IPS-18a (cell line): Measurements from ENCODE around the gene STARD3.
A peak's percentile ranks its signal among the peaks of the same experiment; 100 is the strongest.

Experiments
- H3K27ac ChIP-seq: one replicate; pipeline ENCODE4 v1.5.1; 2013; ENCODE audit warnings: low read length
- H3K27me3 ChIP-seq: one replicate; pipeline ENCODE4 v1.6.1; 2013; ENCODE audit warnings: mild to moderate bottlenecking, low read length; ENCODE audit not compliant: control insufficient read depth, insufficient read depth
- H3K36me3 ChIP-seq: one replicate; pipeline ENCODE4 v1.6.1; 2013; ENCODE audit warnings: low read depth, low read length; ENCODE audit not compliant: control insufficient read depth
- H3K4me1 ChIP-seq: one replicate; pipeline ENCODE4 v1.6.1; 2013; ENCODE audit warnings: low read depth, low read length; ENCODE audit not compliant: control insufficient read depth
- H3K4me3 ChIP-seq: one replicate; pipeline ENCODE4 v1.5.1; 2013; ENCODE audit warnings: low read length
- H3K9ac ChIP-seq: one replicate; pipeline ENCODE4 v1.6.1; 2013; ENCODE audit warnings: mild to moderate bottlenecking, low read length, moderate library complexity
- H3K9me3 ChIP-seq: one replicate; pipeline ENCODE4 v1.6.1; 2013; ENCODE audit warnings: low read depth, low read length; ENCODE audit not compliant: control insufficient read depth

STARD3 gene

DNA sequence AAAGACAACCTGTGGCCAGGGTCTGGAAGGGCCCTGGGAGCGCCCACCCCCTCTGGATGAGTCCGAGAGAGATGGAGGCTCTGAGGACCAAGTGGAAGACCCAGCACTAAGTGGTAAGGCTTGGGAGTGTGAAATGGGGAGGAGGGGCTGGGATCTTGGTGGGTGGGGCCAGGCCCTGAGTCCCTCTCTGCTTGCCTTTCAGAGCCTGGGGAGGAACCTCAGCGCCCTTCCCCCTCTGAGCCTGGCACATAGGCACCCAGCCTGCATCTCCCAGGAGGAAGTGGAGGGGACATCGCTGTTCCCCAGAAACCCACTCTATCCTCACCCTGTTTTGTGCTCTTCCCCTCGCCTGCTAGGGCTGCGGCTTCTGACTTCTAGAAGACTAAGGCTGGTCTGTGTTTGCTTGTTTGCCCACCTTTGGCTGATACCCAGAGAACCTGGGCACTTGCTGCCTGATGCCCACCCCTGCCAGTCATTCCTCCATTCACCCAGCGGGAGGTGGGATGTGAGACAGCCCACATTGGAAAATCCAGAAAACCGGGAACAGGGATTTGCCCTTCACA, 1.2 kb upstream of the STARD3 start:
- H3K27me3 ChIP-seq: no peaks in the 10 kb centered on the region
- H3K4me1 ChIP-seq: peaks cover 42% of the 10 kb centered on the region
- no peak overlapping the region for H3K27ac ChIP-seq
- no peaks in the 10 kb centered on the region for H3K9me3 ChIP-seq
- H3K4me3 ChIP-seq: no peak overlapping the region
- no peak overlapping the region for H3K9ac ChIP-seq
- H3K36me3 ChIP-seq: no peaks in the 10 kb centered on the region

- H3K27me3 ChIP-seq: no peaks in the 10 kb centered on the region
- H3K36me3 ChIP-seq: no peaks in the 10 kb centered on the region
- peak overlapping the region; percentile 23 for H3K9ac ChIP-seq
- peaks cover 35% of the 10 kb centered on the region for H3K4me1 ChIP-seq
- peak overlapping the region; percentile 85 for H3K4me3 ChIP-seq
- H3K9me3 ChIP-seq: no peaks in the 10 kb centered on the region
- no peak overlapping the region for H3K27ac ChIP-seq
Observed at GRCh38 chr17:39636587-39636926, 387 bp upstream of the STARD3 start.

GRCh38 chr17:39638317-39638716, 1.4 kb downstream of the STARD3 start:
- Histone ChIP-seq H3K36me3 (no peaks in the 10 kb centered on the region), H3K27ac (no peak overlapping the region), H3K27me3 (no peaks in the 10 kb centered on the region), H3K4me3 (peak overlapping the region; percentile 85), H3K9me3 (no peaks in the 10 kb centered on the region), H3K4me1 (peaks cover 26% of the 10 kb centered on the region), H3K9ac (no peak overlapping the region)

GRCh38 chr17:39639043-39639442, 2.1 kb downstream of the STARD3 start:
- Histone ChIP-seq H3K9ac (no peak overlapping the region), H3K9me3 (no peaks in the 10 kb centered on the region), H3K27me3 (no peaks in the 10 kb centered on the region), H3K4me1 (peaks cover 26% of the 10 kb centered on the region), H3K4me3 (no peak overlapping the region), H3K27ac (no peak overlapping the region), H3K36me3 (no peaks in the 10 kb centered on the region)

DNA sequence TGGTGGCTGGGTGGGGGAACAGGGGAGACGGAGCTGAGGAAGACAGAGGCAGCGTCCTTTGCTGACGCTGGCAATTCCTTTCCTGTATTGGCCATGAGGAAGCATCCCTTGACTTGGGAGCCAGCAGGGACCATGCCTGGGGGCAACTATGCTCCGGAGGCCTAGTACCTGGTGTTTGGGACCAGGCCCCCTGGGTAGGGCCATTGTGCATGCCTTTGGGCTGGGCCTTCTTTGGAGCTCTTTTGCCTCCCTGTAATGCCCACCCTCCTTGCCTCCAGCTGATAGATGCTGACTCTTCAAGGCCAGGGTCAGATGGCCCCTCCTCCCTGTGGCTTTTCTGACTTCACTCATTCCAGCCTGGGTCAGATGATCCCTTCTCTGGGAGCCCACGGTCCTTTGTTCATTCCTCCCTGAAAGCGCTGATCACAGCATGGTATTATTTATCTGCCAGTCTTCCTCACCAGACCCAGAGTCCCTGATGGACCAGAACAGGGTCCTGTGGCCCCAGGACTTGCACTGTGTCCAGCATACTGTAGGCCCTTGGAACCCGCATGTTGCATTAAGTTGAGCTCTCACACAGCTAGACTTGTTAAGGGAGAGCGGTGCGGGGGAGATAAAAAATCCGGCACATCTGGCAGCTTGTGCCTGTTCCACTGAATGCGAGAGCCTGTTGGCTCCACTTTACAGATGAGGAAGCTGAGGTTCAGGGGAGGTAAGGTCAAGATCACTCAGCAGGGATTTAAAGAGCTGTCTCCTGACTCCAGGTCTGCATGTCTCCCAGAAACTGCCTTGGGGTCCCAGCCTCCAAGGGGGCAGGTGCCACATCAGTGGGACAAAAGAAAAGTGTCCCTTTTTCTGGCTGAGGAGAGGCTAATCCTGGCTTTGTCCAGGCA, 2.9 kb downstream of the STARD3 start:
- H3K4me3 ChIP-seq: no peak overlapping the region
- no peaks in the 10 kb centered on the region for H3K27me3 ChIP-seq
- no peaks in the 10 kb centered on the region for H3K9me3 ChIP-seq
- H3K36me3 ChIP-seq: no peaks in the 10 kb centered on the region
- peaks cover 28% of the 10 kb centered on the region for H3K4me1 ChIP-seq
- no peak overlapping the region for H3K9ac ChIP-seq
- no peak overlapping the region for H3K27ac ChIP-seq

GRCh38 chr17:39640591-39641031, 3.7 kb downstream of the STARD3 start:
- Histone ChIP-seq H3K9ac (no peak overlapping the region), H3K4me3 (no peak overlapping the region), H3K4me1 (peaks cover 32% of the 10 kb centered on the region), H3K27ac (no peak overlapping the region), H3K9me3 (no peaks in the 10 kb centered on the region), H3K27me3 (no peaks in the 10 kb centered on the region), H3K36me3 (no peaks in the 10 kb centered on the region)

DNA sequence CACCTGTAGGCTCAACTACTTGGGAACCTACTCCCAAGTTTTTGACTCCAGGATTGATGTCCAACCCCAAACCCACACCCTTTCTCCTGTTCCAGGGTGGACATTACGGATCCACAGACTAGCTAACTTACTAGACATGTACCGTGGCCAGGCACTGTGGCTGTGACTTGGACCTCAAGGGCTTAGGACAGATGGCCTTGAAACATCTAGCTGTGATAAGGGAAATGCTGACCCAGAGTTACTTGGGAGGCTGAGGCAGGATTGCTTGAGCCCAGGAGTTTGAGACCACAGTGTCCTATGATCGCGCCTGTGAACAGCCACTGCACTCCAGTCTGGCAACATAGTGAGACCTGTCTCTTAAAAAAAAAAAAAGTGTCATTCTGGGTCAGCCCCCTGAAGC, 4.2 kb downstream of the STARD3 start:
- Histone ChIP-seq H3K9me3 (no peaks in the 10 kb centered on the region), H3K27ac (no peak overlapping the region), H3K36me3 (no peaks in the 10 kb centered on the region), H3K4me1 (peaks cover 28% of the 10 kb centered on the region), H3K4me3 (no peak overlapping the region), H3K27me3 (no peaks in the 10 kb centered on the region), H3K9ac (no peak overlapping the region)

- H3K4me1 ChIP-seq: peaks cover 21% of the 10 kb centered on the region
- no peaks in the 10 kb centered on the region for H3K36me3 ChIP-seq
- no peak overlapping the region for H3K4me3 ChIP-seq
- H3K27me3 ChIP-seq: no peaks in the 10 kb centered on the region
- H3K9me3 ChIP-seq: no peaks in the 10 kb centered on the region
- no peak overlapping the region for H3K9ac ChIP-seq
- no peak overlapping the region for H3K27ac ChIP-seq
Observed at GRCh38 chr17:39641883-39642282, 4.9 kb downstream of the STARD3 start.

DNA sequence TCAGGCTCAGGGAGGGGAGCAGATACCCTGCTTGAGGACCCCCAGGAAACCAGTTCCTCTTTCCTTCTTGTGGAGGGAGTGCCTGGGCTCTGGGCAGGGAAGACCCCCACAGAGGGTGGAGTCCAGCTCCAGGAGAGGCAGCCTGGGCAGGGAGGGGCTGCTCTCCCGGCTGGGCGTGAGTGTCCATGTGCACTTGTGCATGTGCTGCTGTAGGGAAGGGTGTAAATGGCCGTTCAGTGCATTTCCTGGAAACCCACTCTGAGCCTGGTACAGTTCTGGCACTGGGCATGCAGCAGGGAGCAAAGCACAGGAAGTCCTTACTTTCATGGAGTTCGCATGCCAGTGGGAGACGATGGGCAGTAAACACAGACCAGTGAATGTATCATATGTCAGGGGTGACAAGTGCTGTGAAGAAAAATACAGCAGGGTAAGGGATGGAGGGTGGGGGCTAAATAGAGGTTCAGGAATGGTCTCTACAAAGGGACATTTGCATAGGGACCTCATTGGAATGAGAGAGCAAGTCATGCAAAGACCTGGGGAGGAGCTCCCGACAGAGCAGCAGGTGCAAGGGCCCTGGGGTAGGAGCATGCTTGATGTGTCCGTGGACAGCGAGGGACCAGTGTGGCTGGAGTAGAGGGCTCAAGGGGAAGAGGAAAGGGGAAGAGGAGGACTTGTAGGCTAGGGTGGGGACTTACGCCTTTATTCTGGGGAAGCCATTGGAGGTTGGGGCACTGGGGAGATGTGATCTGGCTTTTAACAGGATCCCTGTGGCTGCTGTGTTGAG, 5.5 kb downstream of the STARD3 start:
- no peaks in the 10 kb centered on the region for H3K36me3 ChIP-seq
- H3K27me3 ChIP-seq: no peaks in the 10 kb centered on the region
- H3K27ac ChIP-seq: no peak overlapping the region
- no peak overlapping the region for H3K4me3 ChIP-seq
- H3K4me1 ChIP-seq: peaks cover 21% of the 10 kb centered on the region
- no peak overlapping the region for H3K9ac ChIP-seq
- no peaks in the 10 kb centered on the region for H3K9me3 ChIP-seq

- H3K4me1 ChIP-seq: peaks cover 14% of the 10 kb centered on the region
- no peak overlapping the region for H3K9ac ChIP-seq
Observed at GRCh38 chr17:39643271-39643670, 6.3 kb downstream of the STARD3 start.

DNA sequence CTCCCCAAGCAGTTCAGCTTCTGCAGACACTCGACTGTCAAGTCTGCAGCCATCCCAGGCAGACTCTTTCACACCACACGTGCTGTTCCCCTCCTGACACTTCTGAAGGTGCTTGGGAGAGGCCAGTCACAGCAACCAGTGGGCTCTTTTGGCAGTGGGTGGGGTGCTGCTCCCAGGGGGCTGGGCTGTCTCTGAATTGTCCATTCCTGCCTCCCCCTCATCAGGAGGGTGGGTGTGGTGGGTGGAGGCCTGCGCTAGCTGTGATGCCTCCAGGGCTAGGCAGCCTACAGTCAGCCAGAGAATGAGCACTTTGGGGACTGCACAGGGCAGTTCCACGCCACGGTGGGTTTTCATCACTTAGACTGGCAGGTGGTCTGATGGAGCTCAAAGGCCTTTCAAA, 10.3 kb downstream of the STARD3 start:
- H3K4me3 ChIP-seq: no peak overlapping the region
- peaks cover 15% of the 10 kb centered on the region for H3K4me1 ChIP-seq
- H3K9me3 ChIP-seq: no peaks in the 10 kb centered on the region
- no peaks in the 10 kb centered on the region for H3K27me3 ChIP-seq
- H3K36me3 ChIP-seq: peaks cover 2% of the 10 kb centered on the region
- no peak overlapping the region for H3K9ac ChIP-seq
- H3K27ac ChIP-seq: no peak overlapping the region

More at GRCh38 chr17:39643271-39643670, 6.3 kb downstream of the STARD3 start:
- Histone ChIP-seq H3K27ac (no peak overlapping the region), H3K4me3 (no peak overlapping the region), H3K9me3 (no peaks in the 10 kb centered on the region), H3K27me3 (no peaks in the 10 kb centered on the region), H3K36me3 (no peaks in the 10 kb centered on the region)
